GM12878 (cell line): ENCODE data around the gene EBI3. TPM values are rescaled to one million over a fixed set of nuclear protein-coding genes. Genes with fewer than 3 reads are reported as not detected.

Source experiments
- ATAC-seq: fragments of 200-7000 bp; cut with Tn5 transposase; 3 replicates; pipeline ENCODE4 v1.9.1; 2020; ENCODE audit warnings: mild to moderate bottlenecking, moderate library complexity
- BruUV-seq: library from RNA; stranded (reverse); fragments of 400-500 nt; replicated peaks from 2 replicates; lab custom pipeline; 2021; lab: Mats Ljungman, UMichigan
- CTCF ChIA-PET: fragments of 300-600 bp; sonication (Branson Sonifier 250); formaldehyde crosslinking; extraction: SDS; loops from one replicate; lab custom pipeline; 2021; ENCODE audit warnings: inconsistent platforms; lab: Yijun Ruan, JAX
- POLR2A ChIA-PET: fragments of 350-600 bp; formaldehyde crosslinking; extraction: SDS; loops from one replicate; lab custom pipeline; 2021; ENCODE audit warnings: inconsistent platforms; lab: Charles Lee
- RAD21 ChIA-PET: fragments of 300-600 bp; sonication (Branson Sonifier 250); formaldehyde crosslinking; loops from one replicate; lab custom pipeline; 2023; ENCODE audit warnings: antibody characterized with exemption; ENCODE audit not compliant: unreplicated experiment; lab: Charles Lee
- SMC1A ChIA-PET: fragments of 300-600 bp; sonication (Branson Sonifier 250); formaldehyde crosslinking; loops from one replicate; lab custom pipeline; 2023; ENCODE audit not compliant: unreplicated experiment, uncharacterized antibody; lab: Charles Lee
- DNase-seq: peaks from one replicate; pipeline ENCODE4 v3.0.0-alpha.2; 2011; ENCODE audit warnings: low read depth, low spot score
- FAIRE-seq: peaks from 3 replicates; lab custom pipeline; 2011; peaks lifted over from hg19 to GRCh38; lab: Jason Lieb, UNC
- H2AFZ ChIP-seq: 2 replicates; pipeline ENCODE4 v1.6.0; 2011; ENCODE audit warnings: low read depth, low read length, control low read depth; ENCODE audit not compliant: control insufficient read depth
- H3K27ac ChIP-seq: 2 replicates; pipeline ENCODE4 v1.5.1; 2011; ENCODE audit warnings: control low read depth; ENCODE audit not compliant: control insufficient read depth, insufficient read depth
- H3K27me3 ChIP-seq, 2 experiments: replicated peaks in 1 of 2; 2 replicates each; pipeline versions ENCODE4 v1.6.0 to v1.6.1; 2011; ENCODE audit warnings: low read length in 1 of 2; ENCODE audit not compliant: control insufficient read depth in 2 of 2, insufficient read depth in 2 of 2
- H3K36me3 ChIP-seq, 2 experiments: 2 replicates each; pipeline ENCODE4 v1.5.1; 2011; ENCODE audit warnings: low read length in 1 of 2; ENCODE audit not compliant: control insufficient read depth in 2 of 2, insufficient read depth in 2 of 2
- H3K4me1 ChIP-seq: 2 replicates; pipeline ENCODE4 v1.6.1; 2011; ENCODE audit warnings: mild to moderate bottlenecking, low read length, moderate library complexity, mixed read lengths; ENCODE audit not compliant: control insufficient read depth, insufficient read depth
- H3K4me2 ChIP-seq: 2 replicates; pipeline ENCODE4 v1.6.0; 2011; ENCODE audit warnings: control low read depth; ENCODE audit not compliant: control insufficient read depth, insufficient read depth
- H3K4me3 ChIP-seq: fragments of 200-600 bp; sonication (generic); 2 replicates; pipeline ENCODE4 v1.5.1; 2016
- H3K79me2 ChIP-seq: 2 replicates; pipeline ENCODE4 v1.6.0; 2011; ENCODE audit warnings: low read length; ENCODE audit not compliant: control insufficient read depth, insufficient read depth
- H3K9ac ChIP-seq: 2 replicates; pipeline ENCODE4 v1.8.0; 2011; ENCODE audit warnings: low read length, control low read depth, mixed read lengths; ENCODE audit not compliant: control insufficient read depth, insufficient read depth
- H3K9me3 ChIP-seq: replicated peaks from 3 replicates; pipeline ENCODE4 v1.5.1; 2011; ENCODE audit warnings: mild to moderate bottlenecking, low read length; ENCODE audit not compliant: control insufficient read depth, insufficient read depth
- H4K20me1 ChIP-seq: 2 replicates; pipeline ENCODE4 v1.6.0; 2011; ENCODE audit not compliant: control insufficient read depth, insufficient read depth
- CHD4 ChIP-seq: fragments of 200-600 bp; sonication (generic); IDR thresholded peaks from 2 replicates; pipeline ENCODE4 v1.6.1; 2016; ENCODE audit warnings: mild to moderate bottlenecking
- EZH2 ChIP-seq: IDR thresholded peaks from 2 replicates; pipeline ENCODE4 v1.6.1; 2012; ENCODE audit warnings: low read depth, mild to moderate bottlenecking, control low read depth, inconsistent platforms, low read length, borderline replicate concordance; ENCODE audit not compliant: control insufficient read depth
- HDGF ChIP-seq: fragments of 450-650 bp; IDR thresholded peaks from 2 replicates; pipeline ENCODE4 v1.6.1; 2016; ENCODE audit warnings: antibody characterized with exemption
- LARP7 ChIP-seq: fragments of 450-650 bp; IDR thresholded peaks from 2 replicates; pipeline ENCODE4 v1.6.1; 2017; ENCODE audit warnings: mild to moderate bottlenecking
- MEF2A ChIP-seq: IDR thresholded peaks from 2 replicates; pipeline ENCODE4 v1.6.1; 2011; ENCODE audit warnings: low read depth, mild to moderate bottlenecking, low read length, moderate library complexity; ENCODE audit not compliant: insufficient read depth
- MYB ChIP-seq: fragments of 150-350 bp; IDR thresholded peaks from 2 replicates; pipeline ENCODE4 v1.6.1; 2014; ENCODE audit warnings: mild to moderate bottlenecking, low read depth, low read length, borderline replicate concordance
- NBN ChIP-seq: fragments of 450-650 bp; IDR thresholded peaks from 2 replicates; pipeline ENCODE4 v1.6.1; 2016
- NFXL1 ChIP-seq: fragments of 450-650 bp; IDR thresholded peaks from 2 replicates; pipeline ENCODE4 v1.6.1; 2017; ENCODE audit warnings: antibody characterized with exemption, mild to moderate bottlenecking, borderline replicate concordance
- NR2F1 ChIP-seq: fragments of 450-650 bp; conservative IDR thresholded peaks from 2 replicates; pipeline ENCODE4 v1.6.1; 2017; ENCODE audit warnings: mild to moderate bottlenecking
- POLR2A ChIP-seq: IDR thresholded peaks from 2 replicates; pipeline ENCODE4 v1.6.1; 2011; ENCODE audit warnings: low read depth, mild to moderate bottlenecking, low read length
- RELA ChIP-seq: fragments of 450-650 bp; IDR thresholded peaks from 2 replicates; pipeline ENCODE4 v1.8.0; 2014; ENCODE audit warnings: borderline replicate concordance; ENCODE audit not compliant: partially characterized antibody
- TCF7 ChIP-seq: IDR thresholded peaks from 2 replicates; pipeline ENCODE4 v1.6.1; 2014; ENCODE audit warnings: antibody characterized with exemption, borderline replicate concordance
- YBX1 ChIP-seq: fragments of 450-650 bp; IDR thresholded peaks from 2 replicates; pipeline ENCODE4 v1.6.1; 2016; ENCODE audit warnings: antibody characterized with exemption
- ZNF24 ChIP-seq: fragments of 450-650 bp; IDR thresholded peaks from 2 replicates; pipeline ENCODE4 v1.6.1; 2017; ENCODE audit warnings: antibody characterized with exemption, mild to moderate bottlenecking
- WGBS: methylation state at CpG from one replicate; pipeline ENCODE4 v1.1.6; 2016; ENCODE audit warnings: low lambda C conversion rate; ENCODE audit not compliant: insufficient replicate concordance, insufficient coverage; ENCODE audit errors: missing lambda C conversion rate; 5-methylcytosine and 5-hydroxymethylcytosine counted together
- in situ Hi-C: fragments of 300-500 bp; cut with MboI; formaldehyde crosslinking; loops from 9 replicates; pipeline ENCODE4 v1.14.3; 2018; ENCODE audit warnings: mixed read lengths
- intact Hi-C: fragments of 100-400 bp; cut with micrococcal nuclease; formaldehyde crosslinking; loops from one replicate; pipeline ENCODE4 v1.14.2; 2022; ENCODE audit not compliant: unreplicated experiment
- polyA plus RNA-seq, 11 experiments: library from polyadenylated mRNA; depleted of rRNA in 4 of 11; unstranded in 6 of 11; stranded (reverse) in 5 of 11; fragments of >200 nt; fragmentation: Nextera tagmentation in 4 of 11; fragmentation: Illumina TruSeq in 1 of 11; extraction: Ambion mirVana in 4 of 11; extraction: Trizol in 1 of 11; gene quantifications; 1 replicate in 1 of 11; 2 replicates in 10 of 11; pipeline versions ENCODE4 v1.2.1 to v1.2.3, GENCODE V29; 2011 to 2016; ENCODE audit warnings: inconsistent platforms in 2 of 11, missing spikeins in 2 of 11, low read depth in 1 of 11
- total RNA-seq, 4 experiments: library from RNA; depleted of rRNA in 3 of 4; stranded (reverse); fragments of >200 nt in 3 of 4; fragmentation: Illumina TruSeq in 1 of 4; extraction: Trizol in 1 of 4; gene quantifications; 2 replicates each; pipeline versions ENCODE4 v1.2.1 to v1.2.3, GENCODE V29; 2013 to 2021
- TF ChIP-seq, protein P1 (sequence below): fragments of 450-650 bp; IDR thresholded peaks from 2 replicates; pipeline ENCODE4 v1.6.1; 2017; ENCODE audit warnings: mild to moderate bottlenecking
- TF ChIP-seq, protein P2 (sequence below): IDR thresholded peaks from 2 replicates; pipeline ENCODE4 v1.6.1; 2011; ENCODE audit warnings: low read depth, low read length, improper control_type of control experiment, borderline replicate concordance

The EBI3 gene
- total and polyA plus RNA-seq, 10 of the 15 experiments (the other 5 are each of a cell fraction or from before 2014, with no cell fraction given): 22.0 to 288 (median 186) TPM

DNA sequence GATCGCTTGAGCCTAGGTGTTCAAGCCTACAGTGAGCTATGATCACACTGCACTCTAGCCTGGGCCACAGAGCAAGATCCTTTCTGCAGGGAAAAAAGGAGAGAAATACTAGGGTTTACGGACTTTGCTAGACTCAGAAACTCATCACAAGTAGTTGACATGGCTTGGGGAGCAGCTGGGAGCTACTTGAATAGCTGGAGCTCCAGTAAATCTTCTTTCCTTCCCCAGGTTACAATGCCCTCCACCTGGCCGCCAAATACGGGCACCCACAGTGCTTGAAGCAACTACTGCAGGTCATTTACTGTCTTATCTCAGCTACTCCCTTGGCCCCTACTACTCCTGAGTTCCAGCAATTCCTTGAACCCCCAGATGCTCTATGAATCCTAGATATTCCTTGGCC lies 27.5 kb upstream of the EBI3 start:
- no peaks in the 10 kb centered on the region for H3K4me1 ChIP-seq
- H3K4me3 ChIP-seq: no peak overlapping the region
- DNase-seq: no peak
- H4K20me1 ChIP-seq: no peaks in the 10 kb centered on the region
- 54% methylated on average over 4 of the region's 4 CpGs for WGBS
- H3K4me2 ChIP-seq: no peak overlapping the region
- no peak overlapping the region for H3K27ac ChIP-seq
- no peak for ATAC-seq
- BruUV-seq: no TSS peak
- H3K9me3 ChIP-seq: no peaks in the 10 kb centered on the region; the same call in 2 of the 3 replicates
- H3K27me3 ChIP-seq: no peaks in the 10 kb centered on the region; a peak in 1 of 4 replicates
- POLR2A ChIA-PET: interaction anchor here (1.3 to 2.2 kb wide), 2 partner anchors 214 to 216 kb away, joined by 5 read pairs; partner anchors contain the start of gene EEF2
- intact Hi-C loops: loop anchor here (5.0 kb wide), 3 partner anchors 34 to 489 kb away; partner anchors contain the start of gene EEF2
- no peaks in the 10 kb centered on the region for H3K36me3 ChIP-seq
- H3K79me2 ChIP-seq: no peaks in the 10 kb centered on the region
- SMC1A ChIA-PET: interaction anchor here (0.6 to 1.6 kb wide), 8 partner anchors 14 to 344 kb away, joined by 3 to 8 read pairs (median 4); partner anchors contain the start of gene EEF2
- H3K9ac ChIP-seq: no peak overlapping the region
- RAD21 ChIA-PET: interaction anchor here (0.5 to 1.5 kb wide), 3 partner anchors 28 to 216 kb away, joined by 3 to 6 read pairs (median 3); partner anchors contain the start of genes EBI3 and EEF2
- TF ChIP-seq LARP7 (no peak), NFXL1 (no peak), MYB (no peak), RELA (no peak), TCF7 (no peak), EZH2 (no peak), MEF2A (no peak), NBN (no peak), POLR2A (no peak), NR2F1 (no peak), ZNF24 (no peak), YBX1 (no peak), HDGF (no peak), CHD4 (no peak)
- TF ChIP-seq, protein P1, sequence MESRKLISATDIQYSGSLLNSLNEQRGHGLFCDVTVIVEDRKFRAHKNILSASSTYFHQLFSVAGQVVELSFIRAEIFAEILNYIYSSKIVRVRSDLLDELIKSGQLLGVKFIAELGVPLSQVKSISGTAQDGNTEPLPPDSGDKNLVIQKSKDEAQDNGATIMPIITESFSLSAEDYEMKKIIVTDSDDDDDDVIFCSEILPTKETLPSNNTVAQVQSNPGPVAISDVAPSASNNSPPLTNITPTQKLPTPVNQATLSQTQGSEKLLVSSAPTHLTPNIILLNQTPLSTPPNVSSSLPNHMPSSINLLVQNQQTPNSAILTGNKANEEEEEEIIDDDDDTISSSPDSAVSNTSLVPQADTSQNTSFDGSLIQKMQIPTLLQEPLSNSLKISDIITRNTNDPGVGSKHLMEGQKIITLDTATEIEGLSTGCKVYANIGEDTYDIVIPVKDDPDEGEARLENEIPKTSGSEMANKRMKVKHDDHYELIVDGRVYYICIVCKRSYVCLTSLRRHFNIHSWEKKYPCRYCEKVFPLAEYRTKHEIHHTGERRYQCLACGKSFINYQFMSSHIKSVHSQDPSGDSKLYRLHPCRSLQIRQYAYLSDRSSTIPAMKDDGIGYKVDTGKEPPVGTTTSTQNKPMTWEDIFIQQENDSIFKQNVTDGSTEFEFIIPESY: no peak
- TF ChIP-seq, protein P2, sequence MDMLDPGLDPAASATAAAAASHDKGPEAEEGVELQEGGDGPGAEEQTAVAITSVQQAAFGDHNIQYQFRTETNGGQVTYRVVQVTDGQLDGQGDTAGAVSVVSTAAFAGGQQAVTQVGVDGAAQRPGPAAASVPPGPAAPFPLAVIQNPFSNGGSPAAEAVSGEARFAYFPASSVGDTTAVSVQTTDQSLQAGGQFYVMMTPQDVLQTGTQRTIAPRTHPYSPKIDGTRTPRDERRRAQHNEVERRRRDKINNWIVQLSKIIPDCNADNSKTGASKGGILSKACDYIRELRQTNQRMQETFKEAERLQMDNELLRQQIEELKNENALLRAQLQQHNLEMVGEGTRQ: no peak
- H2AFZ ChIP-seq: no peak overlapping the region
- in situ Hi-C loops: loop anchor here (10.0 kb wide), 1 partner anchor 537 kb away; no protein-coding TSS in a partner anchor
- no peak for FAIRE-seq
- CTCF ChIA-PET: interaction anchor here (0.7 to 6.3 kb wide), 10 partner anchors 11 to 216 kb away, joined by 3 to 63 read pairs (median 6); partner anchors contain the start of genes CREB3L3 and EEF2
